ENCODE measurements around the gene RNF208. TPM values are rescaled to one million over a fixed set of nuclear protein-coding genes. Genes with fewer than 3 reads are reported as not detected.

RNF208 gene
- polyA plus RNA-seq, 1 of the 3 experiments (the other 2 are of a cell fraction): 2.7 TPM

DNA sequence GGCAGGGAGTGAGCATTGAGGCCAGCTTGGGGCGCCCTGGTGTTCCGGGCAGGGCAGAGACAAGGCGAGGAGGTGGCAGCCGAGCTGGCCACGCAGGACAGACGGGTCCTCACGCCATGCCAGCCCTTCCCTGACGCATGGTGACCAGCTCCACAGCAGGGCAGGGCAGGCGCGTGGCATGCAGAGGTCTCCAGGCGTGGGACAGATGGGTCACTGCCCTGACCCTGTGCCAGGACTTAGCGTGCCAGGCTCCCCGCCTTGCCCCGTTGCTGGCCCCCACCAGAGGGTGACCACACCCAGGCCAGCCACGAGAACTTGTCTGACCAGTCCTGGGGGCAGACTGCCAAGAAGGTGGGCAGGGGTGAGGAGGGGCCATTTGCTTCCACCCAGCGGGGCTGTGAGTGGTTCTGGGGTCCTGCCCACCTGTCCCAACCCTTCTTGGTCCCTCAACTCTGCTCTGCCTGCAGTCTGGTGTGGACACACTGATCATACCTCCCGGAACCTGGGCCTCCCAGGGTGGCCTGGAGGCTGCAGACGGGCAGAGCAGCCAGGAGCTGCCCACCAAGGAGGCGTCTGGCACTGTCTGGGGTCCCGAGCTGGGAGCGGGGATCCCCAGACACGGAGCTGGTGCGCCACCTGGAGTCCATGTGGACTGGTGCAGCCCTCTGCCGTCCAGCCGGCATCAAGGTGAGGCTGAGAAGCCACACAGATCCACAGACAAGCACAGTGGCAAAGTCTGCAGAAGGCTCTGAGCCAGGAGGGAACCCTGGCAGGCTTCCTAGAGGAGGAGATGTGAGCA lies 5.2 kb upstream of the RNF208 start, which contains the start of gene RNF224 (continued):
- TF ChIP-seq, protein P1, sequence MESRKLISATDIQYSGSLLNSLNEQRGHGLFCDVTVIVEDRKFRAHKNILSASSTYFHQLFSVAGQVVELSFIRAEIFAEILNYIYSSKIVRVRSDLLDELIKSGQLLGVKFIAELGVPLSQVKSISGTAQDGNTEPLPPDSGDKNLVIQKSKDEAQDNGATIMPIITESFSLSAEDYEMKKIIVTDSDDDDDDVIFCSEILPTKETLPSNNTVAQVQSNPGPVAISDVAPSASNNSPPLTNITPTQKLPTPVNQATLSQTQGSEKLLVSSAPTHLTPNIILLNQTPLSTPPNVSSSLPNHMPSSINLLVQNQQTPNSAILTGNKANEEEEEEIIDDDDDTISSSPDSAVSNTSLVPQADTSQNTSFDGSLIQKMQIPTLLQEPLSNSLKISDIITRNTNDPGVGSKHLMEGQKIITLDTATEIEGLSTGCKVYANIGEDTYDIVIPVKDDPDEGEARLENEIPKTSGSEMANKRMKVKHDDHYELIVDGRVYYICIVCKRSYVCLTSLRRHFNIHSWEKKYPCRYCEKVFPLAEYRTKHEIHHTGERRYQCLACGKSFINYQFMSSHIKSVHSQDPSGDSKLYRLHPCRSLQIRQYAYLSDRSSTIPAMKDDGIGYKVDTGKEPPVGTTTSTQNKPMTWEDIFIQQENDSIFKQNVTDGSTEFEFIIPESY (IDR thresholded peaks at IDR 0.05; ENCODE audit: borderline replicate concordance, low read depth): no peak
- TF ChIP-seq TEAD4 (IDR thresholded peaks at IDR 0.05; ENCODE audit: borderline replicate concordance, insufficient read depth): no peak
- TF ChIP-seq FOSL2 (IDR thresholded peaks at IDR 0.05; ENCODE audit: borderline replicate concordance, low read depth): no peak
- no peak for TF ChIP-seq RFX5 (IDR thresholded peaks at IDR 0.05; ENCODE audit: low read length)
- TF ChIP-seq POLR2AphosphoS5 (IDR thresholded peaks at IDR 0.05; ENCODE audit: low read depth, low read length): no peak
- no peak for TF ChIP-seq MEF2A (IDR thresholded peaks at IDR 0.05; ENCODE audit: borderline replicate concordance, low read depth)
- TF ChIP-seq GATA2 (CRISPR knock-in tag; IDR thresholded peaks at IDR 0.05): no peak
- peak; percentile 82 for TF ChIP-seq CTCF (IDR thresholded peaks at IDR 0.05)
- TF ChIP-seq FOXJ3 (CRISPR knock-in tag; IDR thresholded peaks at IDR 0.05): no peak
- TF ChIP-seq RAD21 (IDR thresholded peaks at IDR 0.05; ENCODE audit: low read length): peak; percentile 87

- no peaks in the 10 kb centered on the region for H4K20me1 ChIP-seq (ENCODE audit: insufficient read depth)
- whole genome bisulfite sequencing (ENCODE audit: low lambda C conversion rate): 65% methylated on average over 11 of the region's 18 CpGs
- H3K9me3 ChIP-seq: no peaks in the 10 kb centered on the region
- POLR2A ChIA-PET: interaction anchor here (1.1 to 1.5 kb wide), 5 partner anchors 14 to 119 kb away, joined by 3 to 8 read pairs (median 5); no protein-coding TSS in a partner anchor
- no peak for TF ChIP-seq RAD21 (IDR thresholded peaks at IDR 0.05; ENCODE audit: low read length)
- peaks cover 0 to 54% of the 10 kb centered on the region in 2 experiments; a peak in 1 of 4 replicates for H3K4me1 ChIP-seq (ENCODE audit: control insufficient read depth in 1 of 2, insufficient read depth in 2 of 2, low read depth in 1 of 2, low read length in 1 of 2)
- H3K27me3 ChIP-seq (ENCODE audit: insufficient read depth): no peaks in the 10 kb centered on the region
- no peaks in the 10 kb centered on the region for H3K79me2 ChIP-seq (ENCODE audit: insufficient read depth)
- H3K9me2 ChIP-seq: no peaks in the 10 kb centered on the region
- CTCF ChIA-PET: interaction anchor here (0.5 to 7.7 kb wide), 31 partner anchors 10 to 1135 kb away, joined by 3 to 95 read pairs (median 6); partner anchors contain the start of genes ANAPC2, DPP7, LRRC26 and MAN1B1
- no peak overlapping the region for H3K9ac ChIP-seq
- peak overlapping the region; percentile 1; the same call in 1 of the 2 replicates for H3K4me2 ChIP-seq
- DNase-seq: no peak
- H2AFZ ChIP-seq (ENCODE audit: low read depth): no peak overlapping the region
- H3K27ac ChIP-seq (ENCODE audit: low read depth in 2 of 2, low read length in 1 of 2): no peak overlapping the region; a peak in 1 of 4 replicates
- peaks cover 16% of the 10 kb centered on the region for H3F3A ChIP-seq (replicated peaks; ENCODE audit: insufficient read depth)
- H3K4me3 ChIP-seq (ENCODE audit: low read depth in 2 of 2, low read length in 1 of 2): no peak overlapping the region
- H3K36me3 ChIP-seq (replicated peaks in 1 of 2; ENCODE audit: control insufficient read depth in 1 of 2, insufficient read depth in 2 of 2, low read length in 1 of 2): no peaks in the 10 kb centered on the region
These were observed 4.5 kb upstream of the RNF208 start for GRCh38 chr9:137226338-137227053.

All from SK-N-SH (cell line).